GM21390 (cell line): Measurements from ENCODE around the gene VPS37D.
A peak's percentile ranks its signal among the peaks of the same experiment; 100 is the strongest.
"Not testable (repeated sequence)": the region's sequence is repeated elsewhere in the genome, so short reads cannot be mapped to it uniquely, and the experiment has no call there.

ENCODE experiments used
- ATAC-seq: cut with Tn5 transposase; IDR thresholded peaks from one replicate; pipeline ENCODE4 v1.9.1; 2021; ENCODE audit not compliant: unreplicated experiment

VPS37D gene

DNA sequence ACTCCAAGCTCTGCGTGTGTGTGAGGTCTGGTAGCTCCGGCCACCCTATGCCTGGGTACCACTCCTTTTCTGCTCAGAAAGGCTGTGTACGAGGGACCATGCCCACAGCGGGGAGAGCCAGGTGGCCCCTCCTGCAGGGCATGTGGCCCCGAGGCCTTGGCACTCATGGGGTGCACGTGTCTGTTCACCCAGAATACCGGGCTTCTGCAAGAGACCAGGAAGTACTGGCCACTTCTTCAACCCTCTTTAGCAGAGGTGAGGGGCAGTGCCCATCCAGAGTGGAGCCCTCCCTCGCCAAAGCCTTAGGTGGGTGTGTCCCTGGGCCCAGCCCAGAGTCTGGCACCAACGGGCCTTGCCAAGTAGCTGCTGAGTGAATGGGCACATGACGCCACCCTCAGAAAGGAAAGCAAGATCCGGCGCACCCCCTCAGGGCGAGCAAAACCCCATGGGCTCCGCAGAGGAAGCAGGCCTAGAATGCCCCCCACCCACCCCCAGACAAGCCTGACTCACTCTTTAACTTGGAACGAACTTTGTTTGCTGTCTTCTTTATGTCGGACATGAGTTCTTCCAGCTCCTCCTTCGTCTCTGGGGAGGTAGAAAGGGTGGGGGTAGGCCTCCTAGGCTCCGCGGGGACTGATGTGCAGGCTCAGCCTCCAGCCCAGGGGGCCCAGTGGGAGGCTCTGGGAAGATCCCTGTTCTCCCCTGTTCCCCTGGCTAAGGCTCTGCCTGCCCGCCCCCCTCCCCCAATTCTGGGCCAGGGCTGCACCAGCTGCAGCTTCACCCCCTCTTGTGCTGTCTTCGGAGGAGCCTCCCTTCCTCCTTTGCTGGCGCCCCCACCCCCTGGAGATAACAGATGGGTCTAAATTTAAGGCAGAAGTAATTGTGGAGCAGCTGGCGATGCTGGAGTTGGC, 37.3 kb downstream of the VPS37D start:
- no peak for ATAC-seq

DNA sequence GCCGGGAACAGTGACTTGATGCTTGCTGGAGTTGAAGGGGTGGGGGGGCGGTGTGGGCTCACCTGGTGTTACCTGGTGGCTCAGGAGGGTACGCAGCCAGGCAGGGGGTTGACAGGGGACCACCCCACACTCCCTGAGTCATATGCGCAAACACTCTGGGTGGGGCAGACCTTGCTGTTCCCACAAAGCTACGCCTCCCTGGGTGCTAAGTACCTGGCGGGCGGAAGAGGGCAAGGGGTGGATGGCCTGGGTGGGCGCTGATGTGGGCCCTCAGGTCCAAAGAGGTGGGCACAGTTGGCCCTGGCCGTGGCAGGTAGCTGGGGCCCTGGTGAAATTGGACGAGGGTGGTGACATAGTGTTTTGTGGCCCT, 37.9 kb downstream of the VPS37D start:
- no peak for ATAC-seq

DNA sequence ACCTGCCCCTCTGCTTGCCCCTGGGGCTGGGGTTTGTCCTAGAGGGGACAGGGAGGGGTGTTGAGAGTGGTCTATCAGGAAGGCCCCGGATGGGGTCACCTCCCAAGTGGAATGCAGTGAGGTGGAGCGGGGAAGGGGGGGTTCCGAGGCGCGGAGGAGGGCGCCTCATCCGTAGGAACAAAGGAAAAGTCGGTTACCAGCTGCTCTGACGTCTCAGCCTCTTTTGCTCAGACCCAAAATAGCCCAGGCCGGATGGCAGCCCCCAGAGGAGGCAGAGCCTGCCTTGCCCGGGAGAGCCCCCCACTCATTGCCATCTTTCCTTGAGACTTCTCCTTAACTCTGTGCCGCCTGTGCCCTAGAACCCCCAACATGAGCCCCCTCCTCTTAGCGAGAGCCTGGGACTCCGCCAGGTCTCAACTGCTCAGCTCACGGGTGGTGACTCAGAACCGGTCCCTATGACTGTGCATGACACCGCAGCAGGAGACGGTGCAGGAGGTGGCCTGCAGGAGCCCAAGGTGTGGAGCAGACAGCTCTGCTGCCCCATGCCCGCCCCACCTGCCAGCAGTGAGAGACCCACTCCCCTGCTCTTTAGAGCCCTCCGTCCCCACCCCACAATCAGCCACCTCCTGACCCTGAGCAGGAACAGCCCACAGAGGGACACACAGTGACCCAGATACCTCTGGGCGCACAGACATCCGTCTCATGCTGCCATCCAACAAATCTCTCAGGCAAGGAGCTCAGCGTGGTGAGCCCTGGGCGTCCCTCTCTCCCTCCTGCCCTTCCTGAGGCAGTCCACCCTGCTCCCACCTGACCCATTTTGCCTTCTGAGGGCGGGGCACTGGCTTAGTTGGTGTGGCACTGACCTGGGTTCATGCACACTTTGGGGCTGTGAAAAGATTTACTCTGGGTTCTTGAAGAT, 38.8 kb downstream of the VPS37D start:
- no peak for ATAC-seq

DNA sequence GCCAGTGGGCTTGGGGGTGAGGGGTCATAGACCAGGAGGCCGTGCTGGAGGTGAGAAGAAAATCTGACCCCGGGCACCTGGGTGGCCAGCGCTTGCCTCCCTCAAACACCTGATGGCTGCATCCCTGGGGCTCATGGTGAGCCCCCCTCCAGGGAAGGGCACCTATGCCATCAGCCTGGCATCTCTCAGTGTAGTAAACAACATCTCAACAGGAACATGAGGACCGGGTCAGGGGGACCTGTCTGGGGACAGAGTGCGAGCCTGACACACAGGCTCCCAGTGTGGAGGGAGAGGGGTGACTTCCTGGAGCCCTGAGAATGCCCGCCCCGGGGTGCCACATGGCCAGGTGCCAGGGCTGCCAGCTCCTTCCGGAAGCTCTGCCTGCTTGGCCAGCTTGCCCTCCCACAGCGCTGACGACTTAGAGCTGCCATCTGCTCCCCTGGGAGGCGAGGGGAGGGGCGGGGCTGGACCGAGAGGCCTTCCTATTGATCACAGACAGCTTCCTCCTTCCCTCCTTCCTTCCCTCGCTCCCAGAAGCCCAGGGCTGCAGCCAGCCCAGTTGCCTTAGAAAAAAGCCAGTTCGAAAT, 39.5 kb downstream of the VPS37D start:
- no peak for ATAC-seq

- no peak for ATAC-seq
Observed at GRCh38 chr7:73708961-73709549, 41.4 kb downstream of the VPS37D start.

DNA sequence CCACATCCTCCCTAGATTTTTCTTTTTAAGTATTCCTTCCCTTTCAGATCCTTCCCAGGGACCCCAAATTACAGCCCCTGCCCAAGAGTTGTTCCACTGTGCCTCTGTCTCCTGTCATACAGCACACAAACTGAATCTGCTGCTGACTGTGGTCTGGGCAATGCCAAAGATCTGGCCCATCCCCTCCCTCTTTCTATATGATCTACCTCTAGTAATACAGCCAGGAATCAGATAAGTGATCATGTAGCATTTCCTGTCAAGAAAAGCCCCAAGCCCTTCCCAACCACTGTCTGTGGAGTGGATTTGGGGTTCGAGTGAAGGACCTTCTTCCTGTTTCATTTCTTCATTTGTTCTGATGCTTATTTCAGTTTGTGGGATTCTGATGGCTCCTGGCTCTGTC, 45.1 kb downstream of the VPS37D start:
- ATAC-seq = no peak

DNA sequence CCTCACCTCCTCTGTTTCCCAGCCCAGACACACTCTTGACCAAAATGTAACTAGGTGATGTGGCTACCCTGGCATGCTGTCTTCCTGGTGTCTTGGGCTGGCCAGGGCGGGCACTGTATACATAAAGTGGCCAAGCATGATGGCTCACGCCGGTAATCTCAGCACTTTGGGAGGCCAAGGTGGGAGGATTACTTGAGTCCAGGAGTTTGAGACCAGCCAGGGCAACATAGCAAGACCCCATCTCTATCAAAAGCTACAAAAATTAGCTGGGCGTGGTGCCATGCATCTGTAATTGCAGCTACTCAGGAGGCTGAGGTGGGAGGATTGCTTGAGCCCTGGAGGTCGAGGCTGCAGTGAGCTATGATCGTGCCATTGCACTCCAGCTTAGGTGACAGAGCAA, 45.7 kb downstream of the VPS37D start:
- ATAC-seq = not testable (repeated sequence)

- no peak for ATAC-seq
Observed at GRCh38 chr7:73715648-73716317, 48.2 kb downstream of the VPS37D start.

DNA sequence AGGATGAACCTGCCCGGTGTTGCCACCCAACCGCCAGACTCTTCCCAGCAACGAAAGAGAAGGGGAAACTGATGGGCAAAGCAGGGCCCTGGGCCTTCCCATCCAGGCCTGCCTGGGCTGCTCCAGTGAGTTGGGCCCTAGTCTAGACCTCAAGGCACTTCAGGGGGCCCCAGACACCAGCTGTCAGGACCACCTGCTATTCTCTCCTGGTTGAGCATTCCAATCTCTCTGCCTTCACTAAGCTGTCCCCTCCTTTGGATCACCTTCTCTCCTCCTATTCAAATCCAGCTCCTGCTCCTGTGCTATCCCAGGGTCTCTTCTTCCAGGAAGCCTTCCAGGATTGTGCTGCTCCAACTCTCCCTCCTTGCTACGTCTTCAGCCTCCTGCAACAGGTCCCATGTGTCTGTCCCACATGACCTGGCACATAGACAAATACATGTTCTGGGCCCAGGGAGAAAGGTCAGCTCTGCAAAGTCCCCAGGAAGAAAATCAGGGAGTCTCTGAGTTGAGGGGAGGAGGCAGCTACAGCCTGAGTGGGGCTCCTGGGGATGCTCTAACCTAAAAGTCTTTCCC, 48.8 kb downstream of the VPS37D start:
- ATAC-seq = no peak

- ATAC-seq = no peak
Observed at GRCh38 chr7:73717025-73717807, 49.6 kb downstream of the VPS37D start.

DNA sequence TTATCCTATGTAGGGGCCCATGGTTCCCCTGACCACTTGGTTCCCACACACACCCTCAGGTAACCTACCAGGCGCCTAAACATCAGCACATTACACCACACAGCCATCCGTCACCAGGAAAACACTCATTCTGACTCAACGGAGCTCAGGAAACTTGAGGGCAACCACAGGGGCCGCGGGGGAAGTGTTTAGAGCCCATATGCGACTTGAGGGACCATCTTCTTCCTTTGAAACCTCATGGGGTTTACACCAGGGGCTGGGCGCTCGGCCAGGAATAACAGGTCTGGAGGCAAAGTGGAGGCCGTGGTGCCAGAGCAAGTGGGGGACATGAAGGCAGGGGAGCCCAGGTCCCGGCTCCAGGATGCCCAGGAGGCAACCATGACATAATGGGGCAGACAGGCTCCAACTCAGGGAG, 50.4 kb downstream of the VPS37D start:
- ATAC-seq = no peak

DNA sequence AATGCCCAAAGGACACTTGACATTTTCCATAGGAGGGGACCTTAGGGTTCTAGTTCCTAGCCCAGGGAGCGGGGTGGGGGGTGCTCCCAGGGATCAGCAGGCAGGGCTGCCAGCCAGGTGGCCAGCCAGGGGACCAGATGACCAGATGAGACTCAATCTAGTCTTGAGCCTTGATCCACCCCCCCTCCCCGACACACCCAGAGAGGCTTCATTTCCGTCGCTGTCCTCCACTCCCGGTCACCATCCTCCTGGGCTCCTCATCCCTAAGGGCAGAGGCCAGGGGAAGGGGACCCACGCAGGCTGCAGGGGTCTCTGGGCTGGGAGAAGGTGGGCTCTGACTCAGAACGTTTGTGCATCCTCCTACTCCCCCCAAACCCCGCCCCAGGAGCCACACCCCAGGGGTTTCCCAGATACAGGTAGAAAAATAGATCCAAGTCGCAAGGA, 50.8 kb downstream of the VPS37D start:
- no peak for ATAC-seq

- ATAC-seq = peak; percentile 55
Observed at GRCh38 chr7:73718905-73719805, 51.5 kb downstream of the VPS37D start, which contains the start of gene STX1A. Gene STX1A, minus strand, starts transcription at chr7:73719669. Its CDS starts 38 bp downstream, at chr7:73719631.

DNA sequence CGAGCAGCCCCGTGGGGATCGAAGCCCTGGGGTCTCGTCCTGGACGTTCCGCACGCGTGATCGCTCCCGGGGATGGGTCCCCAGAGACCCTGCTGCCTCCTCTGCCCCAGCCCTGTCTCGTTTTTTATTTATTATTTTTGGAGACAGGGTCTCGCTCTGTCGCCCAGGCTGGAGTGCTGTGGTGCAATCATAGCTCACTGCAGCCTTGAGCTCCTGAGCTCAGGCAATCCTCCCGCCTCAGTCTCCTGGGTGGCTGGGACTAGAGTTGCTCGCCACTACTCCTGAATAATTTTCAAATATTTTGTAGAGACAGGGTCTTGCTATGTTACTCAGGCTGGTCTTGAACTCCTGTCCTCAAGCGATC, 52.2 kb downstream of the VPS37D start:
- no peak for ATAC-seq

DNA sequence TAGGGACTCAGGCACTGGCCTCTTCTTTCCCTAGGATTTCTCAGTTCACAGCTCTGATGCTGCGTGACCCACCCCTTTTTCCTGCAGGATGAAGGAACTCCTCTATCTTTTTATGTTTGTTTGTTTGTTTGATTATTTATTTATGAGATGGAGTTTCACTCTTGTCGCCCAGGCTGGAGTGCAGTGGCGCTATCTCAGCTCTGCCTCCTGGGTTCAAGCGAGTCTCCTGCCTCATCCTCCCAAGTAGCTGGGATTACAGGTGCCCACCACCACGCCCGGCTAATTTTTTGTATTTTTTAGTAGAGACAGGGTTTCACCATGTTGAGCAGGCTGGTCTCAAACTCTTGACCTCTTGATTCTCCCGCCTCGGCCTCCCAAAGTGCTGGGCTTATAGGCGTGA, 52.8 kb downstream of the VPS37D start:
- not testable (repeated sequence) for ATAC-seq

DNA sequence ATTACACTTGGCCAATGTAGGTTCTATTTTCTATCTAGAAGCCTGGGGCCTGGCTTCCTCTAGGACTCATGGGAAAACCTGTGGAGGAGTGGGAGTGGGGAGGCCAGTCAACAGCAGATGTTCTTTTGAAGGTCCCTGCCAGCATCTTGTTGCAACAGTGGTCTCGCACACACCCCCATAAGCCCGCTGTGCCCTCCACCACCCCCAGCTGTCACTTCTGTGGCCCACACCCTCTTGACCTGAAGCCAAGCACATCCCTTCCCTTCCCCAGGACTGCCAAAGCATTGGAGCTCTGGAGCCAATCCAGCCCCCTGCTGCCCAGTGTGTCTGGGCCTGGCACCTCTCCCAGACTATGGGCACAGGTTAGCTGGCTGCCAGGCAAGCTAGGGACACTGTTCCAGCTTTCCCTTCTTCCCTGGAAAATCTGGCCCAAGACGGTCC, 53.8 kb downstream of the VPS37D start:
- ATAC-seq = no peak
